Loucy (cell line): Measurements from ENCODE around the gene LRRC26.

ENCODE experiments used
- H2AFZ ChIP-seq: fragments of 200-600 bp; sonication (generic); 2 replicates; pipeline ENCODE4 v1.6.0; 2016; ENCODE audit warnings: antibody characterized with exemption, mild to moderate bottlenecking, low read length, moderate library complexity
- H3F3A ChIP-seq: fragments of 200-600 bp; 2 replicates; pipeline ENCODE4 v1.6.0; 2016; ENCODE audit warnings: antibody characterized with exemption, low read depth, mild to moderate bottlenecking
- H3K27me3 ChIP-seq: fragments of 200-600 bp; sonication (generic); 2 replicates; pipeline ENCODE4 v1.6.1; 2014; ENCODE audit warnings: low read length, mild to moderate bottlenecking; ENCODE audit not compliant: insufficient read depth, poor library complexity, severe bottlenecking
- H3K36me3 ChIP-seq: fragments of 200-600 bp; sonication (generic); 2 replicates; pipeline ENCODE4 v1.6.1; 2016; ENCODE audit warnings: low read length; ENCODE audit not compliant: insufficient read depth
- H3K4me1 ChIP-seq: fragments of 200-600 bp; sonication (generic); 2 replicates; pipeline ENCODE4 v1.5.1; 2014; ENCODE audit warnings: low read length, mild to moderate bottlenecking; ENCODE audit not compliant: insufficient read depth, poor library complexity, severe bottlenecking
- H3K4me2 ChIP-seq: fragments of 200-600 bp; sonication (generic); 2 replicates; pipeline ENCODE4 v1.6.0; 2014; ENCODE audit warnings: antibody characterized with exemption, low read length, low read depth, mild to moderate bottlenecking; ENCODE audit not compliant: poor library complexity, severe bottlenecking
- H3K4me3 ChIP-seq: fragments of 200-600 bp; sonication (generic); 2 replicates; pipeline ENCODE4 v1.5.1; 2014; ENCODE audit warnings: low read length, mild to moderate bottlenecking, mixed read lengths; ENCODE audit not compliant: poor library complexity, severe bottlenecking
- H3K79me2 ChIP-seq: fragments of 200-600 bp; sonication (generic); 2 replicates; pipeline ENCODE4 v1.6.1; 2014; ENCODE audit warnings: low read length; ENCODE audit not compliant: insufficient read depth
- H3K9ac ChIP-seq: fragments of 200-600 bp; sonication (generic); 2 replicates; pipeline ENCODE4 v1.6.0; 2014; ENCODE audit warnings: mild to moderate bottlenecking, low read depth, low read length, moderate library complexity; ENCODE audit not compliant: poor library complexity, severe bottlenecking
- H3K9me2 ChIP-seq: fragments of 200-600 bp; sonication (generic); replicated peaks from 2 replicates; pipeline ENCODE4 v1.6.1; 2016; ENCODE audit warnings: low read depth, low read length, mixed read lengths
- H3K9me3 ChIP-seq: fragments of 200-600 bp; sonication (generic); 2 replicates; pipeline ENCODE4 v1.6.1; 2014; ENCODE audit warnings: mild to moderate bottlenecking, antibody characterized with exemption, low read length, low read depth; ENCODE audit not compliant: insufficient read depth
- H4K20me1 ChIP-seq: fragments of 200-600 bp; sonication (generic); 2 replicates; pipeline ENCODE4 v1.6.0; 2014; ENCODE audit warnings: antibody characterized with exemption, low read length, mild to moderate bottlenecking; ENCODE audit not compliant: insufficient read depth, poor library complexity, severe bottlenecking
- EZH2phosphoT487 ChIP-seq: fragments of 200-600 bp; IDR thresholded peaks from 2 replicates; pipeline ENCODE4 v1.6.1; 2018; ENCODE audit warnings: antibody characterized with exemption, mild to moderate bottlenecking, moderate library complexity, borderline replicate concordance
- TF ChIP-seq, protein P1 (sequence below): fragments of 200-600 bp; sonication (generic); conservative IDR thresholded peaks from 2 replicates; pipeline ENCODE4 v1.5.1; 2014; ENCODE audit warnings: mild to moderate bottlenecking, antibody characterized with exemption, low read length

The LRRC26 gene

DNA sequence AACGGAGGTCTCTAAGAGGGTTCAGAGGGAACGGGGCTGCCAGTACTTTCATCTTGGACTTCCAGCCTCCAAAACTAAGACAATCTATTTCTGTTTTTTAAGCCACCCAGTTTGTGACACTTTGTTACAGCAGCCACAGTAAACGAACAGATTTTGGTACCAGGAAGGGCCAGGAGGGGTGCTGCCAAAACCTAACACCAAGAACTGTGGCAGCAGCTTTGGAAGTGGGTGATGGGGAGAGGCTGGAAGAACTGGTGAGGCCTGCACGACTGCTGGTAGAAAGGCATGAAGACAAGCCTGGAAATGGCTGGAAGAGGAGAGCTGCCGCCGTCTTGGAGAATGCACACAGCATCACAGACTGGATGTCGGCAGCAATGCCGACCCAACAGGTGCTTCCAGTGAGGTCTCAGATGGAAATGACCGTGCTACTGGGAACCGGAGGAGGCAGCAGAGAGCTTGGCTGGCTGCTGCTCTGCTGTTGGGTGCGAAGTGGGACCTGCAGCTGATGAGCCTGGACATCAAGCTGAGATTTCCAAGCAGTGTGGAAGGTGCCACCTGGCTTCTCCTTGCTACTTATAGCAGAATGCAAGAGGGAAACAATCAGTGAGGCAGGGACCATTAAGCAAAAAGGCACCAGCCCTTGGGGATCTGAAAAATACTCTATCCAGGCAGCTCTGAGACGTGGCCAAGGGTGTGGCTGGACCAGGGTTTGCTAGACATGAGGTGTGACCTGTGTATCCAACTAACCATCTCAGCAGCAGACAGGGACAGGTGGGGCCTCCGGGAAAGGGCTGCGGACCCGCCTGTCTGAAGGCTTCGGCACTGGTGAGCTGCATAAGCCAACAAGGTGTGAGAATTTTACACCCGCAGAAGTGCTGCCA, 6.7 kb upstream of the LRRC26 start:
- no peak overlapping the region for H3K4me3 ChIP-seq
- no peak overlapping the region for H3K4me2 ChIP-seq
- no peaks in the 10 kb centered on the region for H3K27me3 ChIP-seq
- no peaks in the 10 kb centered on the region for H3K9me2 ChIP-seq
- H2AFZ ChIP-seq, result no peak overlapping the region
- H4K20me1 ChIP-seq, result no peaks in the 10 kb centered on the region
- H3K9ac ChIP-seq, result no peak overlapping the region
- no peaks in the 10 kb centered on the region for H3K79me2 ChIP-seq
- no peaks in the 10 kb centered on the region for H3K4me1 ChIP-seq
- H3K36me3 ChIP-seq, result peaks cover 15% of the 10 kb centered on the region; the same call in 1 of the 2 replicates
- H3F3A ChIP-seq, result no peaks in the 10 kb centered on the region
- TF ChIP-seq, protein P1, sequence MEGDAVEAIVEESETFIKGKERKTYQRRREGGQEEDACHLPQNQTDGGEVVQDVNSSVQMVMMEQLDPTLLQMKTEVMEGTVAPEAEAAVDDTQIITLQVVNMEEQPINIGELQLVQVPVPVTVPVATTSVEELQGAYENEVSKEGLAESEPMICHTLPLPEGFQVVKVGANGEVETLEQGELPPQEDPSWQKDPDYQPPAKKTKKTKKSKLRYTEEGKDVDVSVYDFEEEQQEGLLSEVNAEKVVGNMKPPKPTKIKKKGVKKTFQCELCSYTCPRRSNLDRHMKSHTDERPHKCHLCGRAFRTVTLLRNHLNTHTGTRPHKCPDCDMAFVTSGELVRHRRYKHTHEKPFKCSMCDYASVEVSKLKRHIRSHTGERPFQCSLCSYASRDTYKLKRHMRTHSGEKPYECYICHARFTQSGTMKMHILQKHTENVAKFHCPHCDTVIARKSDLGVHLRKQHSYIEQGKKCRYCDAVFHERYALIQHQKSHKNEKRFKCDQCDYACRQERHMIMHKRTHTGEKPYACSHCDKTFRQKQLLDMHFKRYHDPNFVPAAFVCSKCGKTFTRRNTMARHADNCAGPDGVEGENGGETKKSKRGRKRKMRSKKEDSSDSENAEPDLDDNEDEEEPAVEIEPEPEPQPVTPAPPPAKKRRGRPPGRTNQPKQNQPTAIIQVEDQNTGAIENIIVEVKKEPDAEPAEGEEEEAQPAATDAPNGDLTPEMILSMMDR, result no peak
- TF ChIP-seq EZH2phosphoT487, result no peak
- no peaks in the 10 kb centered on the region for H3K9me3 ChIP-seq

DNA sequence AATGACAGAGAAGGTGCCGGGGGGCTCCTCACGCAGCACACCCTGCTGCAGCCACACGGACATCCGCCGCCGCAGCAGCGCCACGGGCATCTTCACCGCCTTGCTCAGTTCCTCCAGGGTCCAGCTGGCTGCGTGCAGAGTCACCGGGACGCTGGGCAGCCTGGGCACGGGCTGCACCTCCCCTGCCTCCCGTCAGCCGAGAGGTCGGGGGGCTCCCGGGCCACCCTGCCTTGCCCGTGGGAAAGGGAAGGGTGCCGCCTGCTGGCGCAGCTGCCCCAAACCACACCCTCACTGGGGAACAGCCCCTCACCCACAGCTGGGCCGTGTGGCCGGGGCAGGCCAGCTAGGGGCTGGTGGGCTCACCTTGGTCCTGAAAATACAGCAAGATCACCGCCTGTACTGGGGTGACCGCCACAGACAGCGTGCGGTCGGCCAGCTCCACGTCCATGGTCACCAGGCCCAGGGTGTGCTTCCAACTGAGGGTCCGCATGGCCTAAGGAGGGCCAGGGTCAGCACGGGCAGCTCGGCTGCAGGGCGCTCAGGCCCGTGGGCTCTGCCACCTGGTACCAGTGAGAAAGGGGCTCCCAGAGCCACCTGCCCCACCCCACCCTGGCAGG, 5.6 kb upstream of the LRRC26 start:
- Histone ChIP-seq H3K27me3 (no peaks in the 10 kb centered on the region), H3K9ac (no peak overlapping the region), H2AFZ (no peak overlapping the region), H3K4me2 (no peak overlapping the region), H3K9me2 (no peaks in the 10 kb centered on the region), H3K36me3 (peaks cover 6% of the 10 kb centered on the region; the same call in 1 of the 2 replicates), H3K79me2 (no peaks in the 10 kb centered on the region), H3K4me3 (no peak overlapping the region), H4K20me1 (no peaks in the 10 kb centered on the region), H3K4me1 (peaks cover 4% of the 10 kb centered on the region), H3F3A (no peaks in the 10 kb centered on the region), H3K9me3 (no peaks in the 10 kb centered on the region)
- TF ChIP-seq, protein P1, result no peak
- no peak for TF ChIP-seq EZH2phosphoT487

- Histone ChIP-seq H3K79me2 (no peaks in the 10 kb centered on the region), H3K9me3 (no peaks in the 10 kb centered on the region), H3K4me2 (no peak overlapping the region), H2AFZ (no peak overlapping the region), H3F3A (no peaks in the 10 kb centered on the region), H3K36me3 (no peaks in the 10 kb centered on the region; the same call in 1 of the 2 replicates), H4K20me1 (no peaks in the 10 kb centered on the region), H3K9me2 (no peaks in the 10 kb centered on the region), H3K4me3 (no peak overlapping the region), H3K27me3 (no peaks in the 10 kb centered on the region), H3K4me1 (peaks cover 8% of the 10 kb centered on the region), H3K9ac (no peak overlapping the region)
- TF ChIP-seq, protein P1, result no peak
- no peak for TF ChIP-seq EZH2phosphoT487
These were observed 5.0 kb upstream of the LRRC26 start for GRCh38 chr9:137174722-137175293.
